ENCODE results near the gene TMEM235. TPM values are rescaled to one million over a fixed set of nuclear protein-coding genes. Genes with fewer than 3 reads are reported as not detected.

The TMEM235 gene
- total and polyA plus RNA-seq, 2 experiments from 2014 or later = not detected

DNA sequence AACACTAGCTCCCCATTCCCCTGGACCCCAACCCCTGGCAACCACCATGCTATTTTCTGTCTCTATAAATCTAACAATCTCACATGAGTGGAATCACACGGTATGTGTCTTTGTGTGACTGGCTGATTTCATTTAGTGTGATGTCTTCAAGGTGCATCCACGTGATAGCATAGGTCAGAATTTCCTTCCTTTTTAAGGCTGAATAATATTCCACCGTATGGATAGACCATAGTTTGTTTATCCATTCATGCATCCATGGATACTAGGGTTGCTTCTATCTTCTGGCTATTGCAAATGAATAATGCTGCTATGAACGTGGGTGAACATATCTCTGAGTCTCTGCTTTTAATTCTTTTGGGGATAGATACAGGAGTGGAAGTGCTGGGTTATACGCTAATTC lies 43.9 kb downstream of the TMEM235 start:
- no peaks in the 10 kb centered on the region for H3K36me3 ChIP-seq (ENCODE audit: insufficient read depth)
- H3K27ac Mint-ChIP-seq = no peak overlapping the region

More for the DNA sequence above, 43.9 kb downstream of the TMEM235 start:
- H3K4me2 ChIP-seq = no peak overlapping the region
- ATAC-seq = no peak
- Mint-ChIP-seq H3K4me1 (peaks cover 38% of the 10 kb centered on the region), H3K36me3 (ENCODE audit: low read depth) (no peaks in the 10 kb centered on the region), H3K4me3 (no peak overlapping the region), H3K27me3 (ENCODE audit: insufficient read depth, low read depth, poor library complexity) (peaks cover 18% of the 10 kb centered on the region), H3K9me3 (no peaks in the 10 kb centered on the region)
- H3F3A ChIP-seq (replicated peaks; ENCODE audit: low read depth) = peaks cover 3% of the 10 kb centered on the region; the same call in 1 of the 2 replicates
- H3K4me1 ChIP-seq (ENCODE audit: insufficient read depth) = peaks cover 25% of the 10 kb centered on the region
- no peak for DNase-seq (ENCODE audit: low spot score)
- no peaks in the 10 kb centered on the region for H3K79me2 ChIP-seq (replicated peaks; ENCODE audit: insufficient read depth)
- H3K27me3 ChIP-seq (ENCODE audit: insufficient read depth) = no peaks in the 10 kb centered on the region
- TF ChIP-seq EZH2phosphoT487 (IDR thresholded peaks at IDR 0.05; ENCODE audit: unreplicated experiment) (no peak), POLR2AphosphoS5 (IDR thresholded peaks at IDR 0.05; ENCODE audit: low read depth) (no peak), ZNF331 (CRISPR knock-in tag; IDR thresholded peaks at IDR 0.05; ENCODE audit: low read depth) (no peak), JUNB (IDR thresholded peaks at IDR 0.05; ENCODE audit: unreplicated experiment) (no peak), STAT1 (IDR thresholded peaks at IDR 0.05; ENCODE audit: unreplicated experiment) (no peak), CREB1 (CRISPR knock-in tag; IDR thresholded peaks at IDR 0.05; ENCODE audit: low read depth) (no peak), ZNF114 (CRISPR knock-in tag; IDR thresholded peaks at IDR 0.05) (no peak), NANOG (IDR thresholded peaks at IDR 0.05; ENCODE audit: borderline replicate concordance) (no peak)
- TF ChIP-seq, protein P1, sequence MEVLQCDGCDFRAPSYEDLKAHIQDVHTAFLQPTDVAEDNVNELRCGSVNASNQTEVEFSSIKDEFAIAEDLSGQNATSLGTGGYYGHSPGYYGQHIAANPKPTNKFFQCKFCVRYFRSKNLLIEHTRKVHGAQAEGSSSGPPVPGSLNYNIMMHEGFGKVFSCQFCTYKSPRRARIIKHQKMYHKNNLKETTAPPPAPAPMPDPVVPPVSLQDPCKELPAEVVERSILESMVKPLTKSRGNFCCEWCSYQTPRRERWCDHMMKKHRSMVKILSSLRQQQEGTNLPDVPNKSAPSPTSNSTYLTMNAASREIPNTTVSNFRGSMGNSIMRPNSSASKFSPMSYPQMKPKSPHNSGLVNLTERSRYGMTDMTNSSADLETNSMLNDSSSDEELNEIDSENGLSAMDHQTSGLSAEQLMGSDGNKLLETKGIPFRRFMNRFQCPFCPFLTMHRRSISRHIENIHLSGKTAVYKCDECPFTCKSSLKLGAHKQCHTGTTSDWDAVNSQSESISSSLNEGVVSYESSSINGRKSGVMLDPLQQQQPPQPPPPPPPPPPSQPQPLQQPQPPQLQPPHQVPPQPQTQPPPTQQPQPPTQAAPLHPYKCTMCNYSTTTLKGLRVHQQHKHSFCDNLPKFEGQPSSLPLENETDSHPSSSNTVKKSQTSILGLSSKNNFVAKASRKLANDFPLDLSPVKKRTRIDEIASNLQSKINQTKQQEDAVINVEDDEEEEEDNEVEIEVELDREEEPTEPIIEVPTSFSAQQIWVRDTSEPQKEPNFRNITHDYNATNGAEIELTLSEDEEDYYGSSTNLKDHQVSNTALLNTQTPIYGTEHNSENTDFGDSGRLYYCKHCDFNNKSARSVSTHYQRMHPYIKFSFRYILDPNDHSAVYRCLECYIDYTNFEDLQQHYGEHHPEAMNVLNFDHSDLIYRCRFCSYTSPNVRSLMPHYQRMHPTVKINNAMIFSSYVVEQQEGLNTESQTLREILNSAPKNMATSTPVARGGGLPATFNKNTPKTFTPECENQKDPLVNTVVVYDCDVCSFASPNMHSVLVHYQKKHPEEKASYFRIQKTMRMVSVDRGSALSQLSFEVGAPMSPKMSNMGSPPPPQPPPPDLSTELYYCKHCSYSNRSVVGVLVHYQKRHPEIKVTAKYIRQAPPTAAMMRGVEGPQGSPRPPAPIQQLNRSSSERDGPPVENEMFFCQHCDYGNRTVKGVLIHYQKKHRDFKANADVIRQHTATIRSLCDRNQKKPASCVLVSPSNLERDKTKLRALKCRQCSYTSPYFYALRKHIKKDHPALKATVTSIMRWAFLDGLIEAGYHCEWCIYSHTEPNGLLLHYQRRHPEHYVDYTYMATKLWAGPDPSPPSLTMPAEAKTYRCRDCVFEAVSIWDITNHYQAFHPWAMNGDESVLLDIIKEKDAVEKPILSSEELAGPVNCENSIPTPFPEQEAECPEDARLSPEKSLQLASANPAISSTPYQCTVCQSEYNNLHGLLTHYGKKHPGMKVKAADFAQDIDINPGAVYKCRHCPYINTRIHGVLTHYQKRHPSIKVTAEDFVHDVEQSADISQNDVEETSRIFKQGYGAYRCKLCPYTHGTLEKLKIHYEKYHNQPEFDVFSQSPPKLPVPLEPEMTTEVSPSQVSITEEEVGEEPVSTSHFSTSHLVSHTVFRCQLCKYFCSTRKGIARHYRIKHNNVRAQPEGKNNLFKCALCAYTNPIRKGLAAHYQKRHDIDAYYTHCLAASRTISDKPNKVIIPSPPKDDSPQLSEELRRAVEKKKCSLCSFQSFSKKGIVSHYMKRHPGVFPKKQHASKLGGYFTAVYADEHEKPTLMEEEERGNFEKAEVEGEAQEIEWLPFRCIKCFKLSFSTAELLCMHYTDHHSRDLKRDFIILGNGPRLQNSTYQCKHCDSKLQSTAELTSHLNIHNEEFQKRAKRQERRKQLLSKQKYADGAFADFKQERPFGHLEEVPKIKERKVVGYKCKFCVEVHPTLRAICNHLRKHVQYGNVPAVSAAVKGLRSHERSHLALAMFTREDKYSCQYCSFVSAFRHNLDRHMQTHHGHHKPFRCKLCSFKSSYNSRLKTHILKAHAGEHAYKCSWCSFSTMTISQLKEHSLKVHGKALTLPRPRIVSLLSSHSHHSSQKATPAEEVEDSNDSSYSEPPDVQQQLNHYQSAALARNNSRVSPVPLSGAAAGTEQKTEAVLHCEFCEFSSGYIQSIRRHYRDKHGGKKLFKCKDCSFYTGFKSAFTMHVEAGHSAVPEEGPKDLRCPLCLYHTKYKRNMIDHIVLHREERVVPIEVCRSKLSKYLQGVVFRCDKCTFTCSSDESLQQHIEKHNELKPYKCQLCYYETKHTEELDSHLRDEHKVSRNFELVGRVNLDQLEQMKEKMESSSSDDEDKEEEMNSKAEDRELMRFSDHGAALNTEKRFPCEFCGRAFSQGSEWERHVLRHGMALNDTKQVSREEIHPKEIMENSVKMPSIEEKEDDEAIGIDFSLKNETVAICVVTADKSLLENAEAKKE (CRISPR knock-in tag; IDR thresholded peaks at IDR 0.05) = no peak
- TF ChIP-seq, protein P2, sequence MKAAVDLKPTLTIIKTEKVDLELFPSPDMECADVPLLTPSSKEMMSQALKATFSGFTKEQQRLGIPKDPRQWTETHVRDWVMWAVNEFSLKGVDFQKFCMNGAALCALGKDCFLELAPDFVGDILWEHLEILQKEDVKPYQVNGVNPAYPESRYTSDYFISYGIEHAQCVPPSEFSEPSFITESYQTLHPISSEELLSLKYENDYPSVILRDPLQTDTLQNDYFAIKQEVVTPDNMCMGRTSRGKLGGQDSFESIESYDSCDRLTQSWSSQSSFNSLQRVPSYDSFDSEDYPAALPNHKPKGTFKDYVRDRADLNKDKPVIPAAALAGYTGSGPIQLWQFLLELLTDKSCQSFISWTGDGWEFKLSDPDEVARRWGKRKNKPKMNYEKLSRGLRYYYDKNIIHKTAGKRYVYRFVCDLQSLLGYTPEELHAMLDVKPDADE (IDR thresholded peaks at IDR 0.05) = no peak
- no peak overlapping the region for H3K27ac ChIP-seq (ENCODE audit: low read depth)
- H4K20me1 ChIP-seq (replicated peaks; ENCODE audit: insufficient read depth) = no peaks in the 10 kb centered on the region
- H2AFZ ChIP-seq = no peak overlapping the region
- no peaks in the 10 kb centered on the region for H3K9me2 ChIP-seq (ENCODE audit: insufficient read depth)
- H3K4me3 ChIP-seq = no peak overlapping the region
